CD4-positive, alpha-beta T cell treated with Interleukin-6 for 4 hours (primary cell): Measurements from ENCODE around the gene BORCS6.
A peak's percentile ranks its signal among the peaks of the same experiment; 100 is the strongest.
"Not testable (repeated sequence)": the region's sequence is repeated elsewhere in the genome, so short reads cannot be mapped to it uniquely, and the experiment has no call there.

ENCODE experiments used
- DNase-seq: peaks from one replicate; pipeline ENCODE4 v3.0.0-alpha.2; 2020; ENCODE audit warnings: mixed read lengths

BORCS6 gene

DNA sequence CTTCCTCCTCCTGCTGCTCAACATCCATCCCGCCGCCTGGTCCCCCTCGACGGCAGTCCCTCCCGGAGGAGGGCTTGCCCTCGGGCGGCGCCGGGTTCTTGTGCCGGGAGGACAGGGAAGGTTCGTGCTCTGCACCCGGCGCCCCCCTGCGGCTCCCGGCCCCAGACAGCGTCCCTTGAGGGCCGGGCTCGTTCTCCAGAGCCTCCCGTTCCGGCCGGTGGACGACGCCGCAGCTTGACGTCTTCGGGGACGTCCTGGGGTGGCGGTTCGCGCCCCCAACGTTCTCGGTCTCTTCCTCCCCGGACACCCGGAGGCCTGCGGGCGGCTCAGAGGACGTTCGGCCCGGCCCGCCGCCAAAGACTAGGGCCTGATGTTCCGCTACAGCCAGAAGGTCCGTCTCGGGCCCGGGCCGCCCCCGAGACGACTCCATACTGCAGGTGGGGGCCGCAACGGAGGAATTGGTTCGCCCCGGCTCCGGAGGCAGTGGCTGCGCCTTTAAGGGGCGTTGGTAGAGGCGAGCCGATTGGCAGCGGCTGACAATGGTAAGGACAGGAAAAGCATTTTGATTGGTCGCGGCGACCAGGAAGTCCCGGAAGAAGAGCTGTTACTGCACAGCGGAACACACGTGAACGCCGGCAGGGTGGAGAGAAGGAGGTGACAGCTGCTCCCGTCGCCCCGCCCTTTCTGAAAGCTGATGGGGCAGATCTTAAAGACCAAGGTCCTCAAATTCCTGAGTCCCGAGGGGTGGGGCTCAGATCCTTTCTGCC lies at the start of gene BORCS6:
BORCS6 (minus strand) TSS at position 470 of the 767 bp plus-strand sequence; CDS start at position 430, 40 bp downstream.
- DNase-seq, result peak; percentile 95

DNA sequence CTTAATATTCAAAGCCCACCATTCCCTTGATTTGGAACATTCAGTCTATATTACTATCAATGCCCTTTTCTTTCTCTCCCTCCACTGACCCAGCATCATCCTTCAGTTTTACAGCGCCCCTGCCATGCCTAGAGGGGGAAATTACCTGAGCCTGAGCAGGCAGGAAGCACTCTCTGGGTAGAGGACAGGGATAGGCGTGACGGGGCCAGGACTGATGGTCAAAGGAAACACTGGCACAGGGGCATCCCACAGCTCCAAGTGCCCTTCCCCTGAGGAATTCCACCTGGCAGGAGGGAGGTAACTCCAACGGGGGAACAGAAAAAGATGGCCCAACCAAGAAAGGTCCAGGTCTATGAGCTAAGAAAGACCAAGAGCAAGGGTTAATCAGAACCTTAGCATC lies 47.9 kb upstream of the BORCS6 start:
- no peak for DNase-seq

DNA sequence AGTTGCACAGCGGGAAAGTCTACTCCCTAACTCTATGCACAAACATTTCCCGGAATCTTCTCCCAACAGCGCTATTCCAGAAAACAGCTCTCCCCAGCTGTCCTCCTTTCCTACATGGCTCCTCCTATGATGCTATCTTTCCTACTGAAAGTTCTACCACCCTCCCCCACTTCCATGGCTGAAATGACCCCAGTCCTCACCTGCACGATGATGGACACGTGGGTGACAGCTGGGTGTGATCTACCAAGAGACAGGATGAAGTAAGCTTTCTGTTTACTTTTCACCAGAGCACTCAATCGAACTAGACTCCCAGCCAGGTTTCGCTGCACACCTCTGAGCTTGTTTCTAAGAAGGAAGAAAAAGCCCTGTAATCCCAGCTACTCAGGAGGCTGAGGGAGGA lies 47.2 kb upstream of the BORCS6 start:
- DNase-seq, result no peak

DNA sequence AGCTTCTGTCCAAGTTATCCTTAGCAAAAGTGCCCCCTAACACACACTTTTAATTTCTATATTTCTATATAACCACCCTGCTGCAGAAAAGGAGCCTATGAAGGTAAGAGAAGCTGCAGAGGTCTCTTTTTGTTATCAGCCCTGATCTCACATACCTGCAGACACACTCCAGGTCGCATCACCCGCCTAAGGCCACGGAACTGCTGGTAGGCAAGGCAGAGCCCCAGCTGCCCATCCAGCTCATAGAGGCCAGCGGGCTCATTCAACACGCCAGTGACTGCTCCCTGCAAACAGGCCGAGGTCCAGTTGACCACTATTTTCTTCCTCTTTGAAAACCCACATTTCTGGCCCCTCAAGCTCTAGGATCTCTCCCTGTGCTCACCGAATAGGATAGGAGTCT lies 45.7 kb upstream of the BORCS6 start:
- no peak for DNase-seq

DNA sequence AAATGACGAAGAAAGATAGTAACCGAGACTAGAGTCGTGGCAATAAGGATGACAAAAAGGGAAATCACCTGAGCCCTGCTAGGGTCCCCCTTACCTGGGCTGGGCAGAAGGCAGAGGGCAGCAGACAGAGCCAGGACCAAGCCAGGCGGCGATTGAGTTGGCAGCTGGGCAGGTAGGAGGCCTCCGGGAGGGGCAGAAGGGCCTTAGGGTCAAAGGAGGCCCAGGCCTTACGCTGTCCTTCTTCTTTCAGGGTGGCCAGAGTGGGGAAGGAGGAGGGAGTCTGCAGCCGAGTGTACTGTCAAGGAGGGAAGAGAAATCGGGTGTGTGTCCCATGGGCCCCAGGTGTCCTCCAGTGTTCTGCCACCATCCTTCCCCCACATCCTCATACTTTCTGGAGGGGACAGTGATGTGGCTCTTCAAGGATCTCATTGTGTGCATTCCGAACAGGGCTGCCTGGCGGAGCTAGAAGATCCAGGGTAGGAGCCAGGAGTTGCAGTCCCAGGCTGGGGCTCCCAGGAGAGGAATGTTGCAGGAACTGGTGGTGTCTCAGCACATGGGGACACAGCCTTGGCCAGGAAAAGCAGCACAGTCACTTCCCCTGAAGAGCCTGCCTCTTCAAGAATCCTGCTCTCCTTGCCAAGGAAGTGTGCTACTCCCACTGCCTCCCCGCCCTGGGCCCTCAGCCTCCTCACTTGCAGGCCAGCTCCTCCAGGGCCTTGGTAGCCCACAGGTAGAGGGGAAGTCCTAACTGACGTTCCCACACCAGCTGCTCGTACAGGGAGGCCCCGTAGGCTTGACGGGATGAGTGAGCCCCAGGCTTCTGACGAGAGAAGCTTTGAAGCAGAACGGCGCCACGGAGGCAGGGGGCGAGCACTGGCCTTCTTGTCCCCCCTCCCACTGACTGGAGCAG lies 44.6 kb upstream of the BORCS6 start:
- DNase-seq, result no peak

DNA sequence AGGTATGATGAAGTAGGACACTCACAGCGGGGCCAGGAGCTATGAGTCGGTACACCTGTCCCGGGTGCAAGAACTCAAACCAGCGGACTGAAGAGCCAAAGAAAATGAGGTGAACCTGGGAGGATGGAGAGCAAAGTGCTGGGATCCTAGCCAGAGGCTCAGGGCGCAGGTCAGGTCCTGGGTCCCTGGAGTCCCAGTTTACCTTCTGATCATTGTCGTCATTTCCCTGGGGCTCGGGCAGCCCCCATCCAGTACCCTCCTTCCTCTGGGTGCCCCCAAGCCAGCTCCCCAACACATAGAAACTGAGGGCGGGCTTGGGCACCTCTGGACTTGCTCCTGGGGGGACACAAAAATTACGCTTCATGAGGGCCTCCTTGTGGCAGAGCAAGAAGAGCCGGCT lies 41.7 kb upstream of the BORCS6 start:
- DNase-seq, result no peak

DNA sequence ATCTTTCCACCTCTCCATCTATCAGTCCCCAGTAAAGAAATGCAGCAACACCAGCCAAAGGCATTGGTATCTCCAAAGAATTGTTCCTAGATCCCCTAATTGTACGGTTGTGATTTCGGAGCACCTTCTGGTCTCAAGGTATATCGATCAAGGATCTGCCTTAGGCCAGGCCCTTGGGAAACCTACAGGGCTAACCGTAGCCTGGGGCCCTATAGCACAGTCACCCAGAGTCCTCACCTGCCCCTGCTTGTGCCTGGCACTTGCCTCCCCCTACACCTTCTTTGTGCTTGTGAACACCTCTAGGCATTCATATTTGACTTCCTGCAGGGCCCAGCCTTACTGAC lies 37.2 kb upstream of the BORCS6 start:
- DNase-seq, result no peak

DNA sequence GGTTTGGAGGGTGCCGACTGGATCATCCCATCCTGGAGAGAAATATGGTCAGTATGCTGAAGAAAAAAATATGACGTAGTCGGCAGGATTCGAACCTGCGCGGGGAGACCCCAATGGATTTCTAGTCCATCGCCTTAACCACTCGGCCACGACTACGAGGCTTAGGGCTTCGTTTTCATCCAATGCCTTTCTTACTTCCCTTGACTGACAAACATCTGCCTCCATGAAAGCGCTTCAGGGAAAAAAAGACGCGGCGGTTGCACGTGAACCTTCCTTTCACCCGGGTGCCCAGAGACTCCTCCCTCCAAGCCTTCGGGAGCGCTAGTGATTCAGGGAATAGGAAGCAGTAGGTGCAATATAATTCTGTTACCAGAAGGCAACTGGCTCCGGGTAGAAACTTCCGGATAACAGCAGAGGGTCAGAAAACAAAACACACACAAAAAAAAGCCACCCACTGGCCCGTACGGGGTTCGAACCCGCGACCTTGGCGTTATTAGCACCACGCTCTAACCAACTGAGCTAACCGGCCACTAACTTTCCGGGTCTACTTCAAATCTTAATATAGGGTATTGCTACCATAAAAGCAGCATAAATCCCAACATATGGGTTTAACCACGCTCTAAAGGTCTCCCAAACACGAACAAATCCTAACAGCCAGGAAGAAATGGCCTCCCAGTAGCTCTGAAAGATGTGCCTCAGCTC lies 36.7 kb upstream of the BORCS6 start:
- no peak for DNase-seq

DNA sequence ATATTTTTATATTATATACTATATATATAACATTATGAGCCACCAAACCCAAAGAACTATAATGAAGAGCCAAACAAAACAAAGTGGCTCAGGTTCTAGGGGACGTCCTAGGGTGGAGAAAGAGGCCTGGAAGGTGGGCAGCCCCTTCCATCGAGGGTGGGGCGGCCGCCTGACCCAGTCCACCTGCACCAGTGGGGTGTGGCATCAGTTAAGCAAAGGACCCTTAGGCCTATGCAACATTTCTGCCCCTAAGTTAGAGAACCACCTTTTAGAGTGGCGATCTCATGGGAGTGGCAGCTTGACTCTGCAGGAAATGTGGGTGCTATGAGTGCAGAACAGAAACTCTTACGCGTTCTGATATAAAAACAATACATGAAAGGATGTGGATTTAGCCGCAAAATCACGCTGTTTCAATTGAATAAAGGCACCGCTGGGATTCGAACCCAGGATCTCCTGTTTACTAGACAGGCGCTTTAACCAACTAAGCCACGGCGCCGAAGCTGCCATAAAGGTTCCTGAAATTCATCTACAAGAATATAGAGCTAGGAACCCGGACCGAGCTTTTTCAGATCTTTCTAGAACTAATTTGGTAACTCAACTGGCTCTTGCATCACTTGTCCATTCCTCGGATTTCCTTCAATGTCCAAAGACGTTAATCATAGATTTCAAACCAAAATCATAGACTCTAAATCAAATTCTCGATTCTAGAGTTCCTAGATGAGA lies 36.0 kb upstream of the BORCS6 start:
- peak; percentile 71 for DNase-seq

DNA sequence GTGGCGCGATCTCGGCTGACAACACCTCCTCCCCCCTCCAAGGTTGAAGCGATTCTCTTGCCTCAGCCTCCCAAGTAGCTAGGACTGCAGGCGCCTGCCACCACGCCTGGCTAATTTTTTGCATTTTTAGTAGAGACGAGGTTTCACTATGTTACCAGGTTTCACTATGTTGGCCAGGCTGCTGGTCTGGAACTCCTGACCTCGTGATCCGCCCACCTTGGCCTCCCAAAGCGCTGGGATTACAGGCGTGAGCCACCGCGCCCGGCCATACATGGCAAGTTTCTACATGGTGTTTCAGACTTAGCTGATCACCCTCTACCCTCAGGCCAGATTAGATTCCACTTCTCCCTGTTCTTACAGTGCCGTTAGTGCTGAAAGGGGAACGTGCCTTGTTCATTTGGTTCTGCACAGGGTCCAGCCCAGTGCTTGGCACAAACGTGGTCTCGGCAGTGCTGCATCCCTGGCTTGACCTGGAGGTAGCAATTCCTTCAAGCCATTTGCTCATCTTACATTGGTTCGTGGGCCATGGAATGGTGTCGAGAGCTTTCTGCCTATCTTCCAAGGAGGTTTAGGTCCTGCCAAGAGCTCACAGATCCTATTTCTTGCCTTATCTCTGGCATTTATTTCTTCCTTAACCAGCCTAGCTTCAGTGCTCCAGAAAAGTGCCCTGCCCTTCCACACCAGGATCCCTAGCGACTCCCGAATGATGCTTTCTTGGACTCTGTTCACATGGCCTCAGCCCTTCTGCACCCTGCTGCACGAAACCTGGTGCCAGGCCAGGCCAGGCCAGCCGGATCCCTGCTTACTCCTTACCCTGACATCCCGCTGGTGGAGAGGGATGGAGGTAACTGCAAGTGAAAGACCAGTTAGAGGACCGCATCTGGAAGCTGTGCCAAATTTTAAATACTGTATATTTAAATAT lies 35.2 kb upstream of the BORCS6 start:
- DNase-seq, result no peak

DNA sequence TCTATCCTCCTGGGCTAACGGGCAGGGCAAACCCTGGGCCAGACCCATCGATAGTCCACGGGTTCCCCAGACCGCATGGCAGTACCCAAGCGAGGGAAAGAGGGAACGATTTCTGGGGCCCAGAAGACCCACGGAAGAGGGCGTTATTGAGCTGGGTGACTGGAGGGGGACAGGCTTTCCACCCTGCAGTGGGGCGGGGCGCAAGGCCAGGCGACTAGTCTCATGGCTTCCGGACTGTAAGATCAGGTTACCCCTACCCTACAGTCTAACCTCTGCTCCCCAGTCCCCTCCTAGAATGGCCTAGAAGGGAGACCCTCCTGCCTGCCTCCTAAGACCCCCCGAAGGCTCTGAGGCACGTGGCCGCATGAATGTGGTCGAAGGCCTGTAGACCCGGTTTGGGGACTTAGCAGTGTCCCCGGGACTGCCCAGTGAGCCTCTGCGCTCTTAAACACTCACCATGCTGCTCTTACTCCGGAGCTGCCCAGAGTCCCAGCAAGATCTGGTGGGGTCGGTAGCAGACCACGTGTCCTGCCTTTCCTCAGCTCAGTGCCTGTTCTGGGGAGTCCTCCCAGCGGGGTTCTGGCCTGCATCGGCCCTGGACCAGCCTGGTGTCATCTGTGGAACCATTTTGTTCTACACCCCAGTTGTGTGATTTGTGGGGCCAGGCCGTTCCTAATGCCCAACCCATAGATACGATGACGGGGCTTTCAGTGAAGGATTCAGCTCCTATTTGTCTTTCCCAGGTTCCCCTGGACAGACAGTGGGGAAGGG lies 33.6 kb upstream of the BORCS6 start:
- DNase-seq, result peak; percentile 67

DNA sequence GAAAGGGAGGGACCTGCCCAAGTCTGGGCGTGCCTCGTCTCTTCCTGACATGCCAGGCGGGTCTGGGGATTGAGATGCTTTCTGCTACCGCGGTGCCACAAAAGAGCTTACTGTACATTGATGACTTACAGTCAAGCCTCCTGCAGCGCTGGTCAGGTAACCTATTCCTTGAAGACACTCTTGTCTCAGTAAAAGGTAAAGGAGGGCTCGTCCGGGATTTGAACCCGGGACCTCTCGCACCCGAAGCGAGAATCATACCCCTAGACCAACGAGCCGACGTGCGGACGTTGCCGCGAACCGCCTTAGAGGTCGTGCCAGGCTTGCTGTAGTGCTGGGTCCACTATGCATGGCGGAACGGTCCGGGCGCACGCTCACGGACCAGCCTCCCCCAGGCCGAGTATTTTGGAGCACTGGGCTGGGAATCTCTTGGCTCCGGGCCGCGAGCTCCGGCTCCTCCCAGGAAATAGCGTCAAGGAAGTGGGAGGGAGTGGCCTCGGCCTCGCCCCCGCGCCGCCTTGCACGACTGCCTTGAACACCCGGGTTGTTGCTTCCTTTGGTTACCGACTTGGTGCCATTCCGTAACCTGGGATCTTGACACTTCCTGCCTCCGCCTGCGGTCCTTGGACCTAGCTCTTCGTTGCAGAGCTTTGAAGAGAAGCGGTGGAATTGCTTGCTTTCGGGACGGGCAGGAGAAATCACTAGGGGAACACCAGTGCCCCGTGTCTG lies 32.8 kb upstream of the BORCS6 start:
- DNase-seq, result peak; percentile 90

DNA sequence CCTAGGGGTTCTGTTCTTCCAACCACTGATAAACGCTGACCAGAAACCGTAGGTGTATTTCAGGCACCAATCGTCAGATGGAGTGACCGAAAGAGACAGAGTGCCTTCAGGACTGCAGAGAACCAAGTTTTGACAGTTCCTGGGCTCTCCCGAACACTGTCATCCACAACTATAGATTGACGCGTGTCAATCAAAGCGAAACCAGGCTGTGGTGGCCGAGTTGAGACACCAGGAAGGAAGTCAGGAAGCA lies 32.3 kb upstream of the BORCS6 start:
- no peak for DNase-seq

DNA sequence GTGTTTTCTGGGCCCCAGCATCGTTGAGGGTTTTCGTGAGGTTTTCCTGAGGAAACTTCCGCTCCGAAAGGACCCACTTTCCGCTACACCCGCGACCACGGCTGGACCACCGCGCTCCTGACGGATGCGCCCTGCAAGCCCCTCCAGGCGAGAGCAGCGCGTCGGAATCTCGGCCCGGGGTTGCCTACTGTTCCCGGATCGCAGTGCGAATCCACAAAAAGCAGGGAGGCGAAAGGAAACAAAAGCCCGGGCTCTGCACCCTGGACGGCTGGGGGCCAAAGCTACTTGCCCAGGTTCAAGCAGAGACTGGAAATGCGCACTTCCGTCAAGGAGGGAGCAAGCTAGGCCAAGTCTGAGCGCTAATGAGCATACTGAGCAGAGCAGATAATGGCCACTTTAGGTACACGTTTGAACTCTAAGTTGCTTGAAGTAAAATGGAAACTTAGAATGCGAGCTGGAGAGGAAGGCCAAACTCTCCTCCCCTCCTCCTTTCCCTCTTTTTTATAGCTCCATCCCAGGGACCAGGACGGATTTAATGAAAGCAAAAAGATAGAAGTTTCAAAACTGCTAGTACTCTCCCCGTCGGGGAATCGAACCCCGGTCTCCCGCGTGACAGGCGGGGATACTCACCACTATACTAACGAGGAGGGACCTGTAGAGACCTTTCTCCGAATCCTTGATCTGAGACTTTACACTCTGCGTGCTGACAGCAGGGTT lies 31.8 kb upstream of the BORCS6 start:
- peak; percentile 88 for DNase-seq

DNA sequence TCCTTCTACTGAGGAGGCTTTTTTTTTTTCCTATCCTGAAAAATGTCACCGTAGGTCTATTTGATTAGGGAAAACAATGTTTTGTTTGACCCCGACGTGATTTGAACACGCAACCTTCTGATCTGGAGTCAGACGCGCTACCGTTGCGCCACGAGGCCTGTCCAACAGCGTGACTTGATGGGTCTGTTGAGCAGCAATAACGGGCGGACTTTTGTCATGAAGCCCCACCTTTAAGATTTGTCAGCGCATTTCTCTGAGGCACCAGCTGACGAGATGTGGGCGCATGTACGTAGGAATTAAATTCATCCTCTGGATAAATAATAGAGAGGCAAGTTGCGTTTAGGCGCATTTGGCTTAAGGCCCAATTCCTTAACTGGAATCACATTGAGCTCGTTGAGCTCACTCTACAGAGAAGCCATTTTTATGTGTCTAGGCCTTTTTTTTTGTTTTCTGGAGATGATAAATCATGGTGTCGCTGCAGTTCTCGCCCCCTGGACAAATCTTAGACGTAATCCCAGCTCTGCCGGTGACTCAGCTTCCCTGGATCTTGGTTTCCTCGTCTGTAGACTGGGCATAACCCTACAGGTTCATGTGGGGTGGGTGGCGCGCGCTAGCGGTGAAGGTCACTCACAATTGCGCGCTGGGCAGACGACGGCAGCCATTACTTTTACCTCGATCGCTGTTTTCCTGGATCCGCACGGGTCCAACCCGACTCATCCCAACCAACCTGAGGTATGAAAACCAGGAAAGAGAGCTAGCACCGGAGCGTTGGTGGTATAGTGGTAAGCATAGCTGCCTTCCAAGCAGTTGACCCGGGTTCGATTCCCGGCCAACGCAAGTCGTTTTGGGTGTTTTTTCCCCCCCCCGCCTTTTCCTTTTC lies 31.0 kb upstream of the BORCS6 start:
- peak; percentile 79 for DNase-seq

DNA sequence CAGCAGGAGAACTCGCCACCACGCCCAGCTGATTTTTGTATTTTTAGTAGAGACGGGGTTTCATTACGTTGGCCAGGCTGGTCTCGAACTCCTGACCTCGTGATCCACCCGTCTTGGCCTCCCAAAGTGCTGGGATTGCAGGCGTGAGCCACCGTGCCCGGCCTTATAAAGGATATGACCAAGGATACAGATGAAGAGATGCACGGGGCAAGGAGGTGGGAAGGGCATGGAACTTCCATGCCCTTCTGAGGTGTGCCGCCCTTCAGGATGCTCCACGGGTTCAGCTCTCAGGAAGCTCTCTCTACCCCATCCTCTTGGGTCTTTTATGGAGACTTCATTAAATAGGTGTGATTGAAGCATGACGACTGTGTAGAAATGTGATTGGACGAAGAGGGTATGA lies 24.0 kb upstream of the BORCS6 start:
- not testable (repeated sequence) for DNase-seq

DNA sequence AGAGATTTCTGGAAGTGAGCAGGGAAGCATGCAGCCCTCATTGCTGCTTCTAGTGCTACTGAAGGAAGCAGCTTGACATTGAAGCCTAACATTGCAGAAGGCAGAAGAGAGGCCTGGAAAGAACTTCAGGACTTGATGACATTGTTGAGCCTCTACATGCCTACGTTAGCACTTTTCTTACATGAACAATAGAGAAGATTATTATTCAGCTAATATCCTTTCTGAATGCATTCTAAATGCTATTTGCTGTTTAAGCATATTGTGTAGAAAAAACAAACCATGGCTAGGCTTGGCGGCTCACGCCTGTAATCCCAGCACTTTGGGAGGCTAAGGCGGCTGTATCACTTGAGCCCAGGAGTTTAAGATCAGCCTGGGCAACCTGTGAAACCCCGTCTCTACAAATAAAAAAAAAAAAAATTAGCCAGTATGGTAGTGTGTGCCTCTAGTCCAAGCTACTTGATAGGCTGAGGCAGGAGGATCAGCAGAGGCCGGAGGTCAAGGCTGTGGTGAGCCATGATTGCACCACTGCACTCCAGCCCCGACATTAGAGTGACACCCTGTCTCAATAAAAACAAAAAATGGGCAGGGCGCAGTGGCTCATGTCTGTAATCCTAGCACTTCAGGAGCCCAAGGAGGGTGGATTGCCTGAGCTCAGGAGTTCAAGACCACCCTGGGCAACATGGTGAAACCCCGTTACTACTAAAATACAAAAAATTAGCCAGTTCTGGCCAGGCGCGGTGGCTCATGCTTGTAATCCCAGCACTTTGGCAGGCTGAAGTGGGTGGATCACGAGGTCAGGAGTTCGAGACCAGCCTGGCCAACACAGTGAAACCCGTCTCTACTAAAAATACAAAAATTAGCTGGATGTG lies 22.6 kb upstream of the BORCS6 start:
- DNase-seq, result no peak
